HG03159 (cell line): ENCODE data around the gene SMIM29.
A peak's percentile ranks its signal among the peaks of the same experiment; 100 is the strongest.

Experiments
- ATAC-seq: cut with Tn5 transposase; IDR thresholded peaks from one replicate; pipeline ENCODE4 v1.9.1; 2021; ENCODE audit warnings: mild to moderate bottlenecking, moderate library complexity; ENCODE audit not compliant: unreplicated experiment

Gene SMIM29

GRCh38 chr6:34227761-34228421 lies 20.9 kb downstream of the SMIM29 start:
- ATAC-seq = no peak

GRCh38 chr6:34226731-34227586 lies 21.8 kb downstream of the SMIM29 start:
- no peak for ATAC-seq

GRCh38 chr6:34226066-34226465 lies 22.7 kb downstream of the SMIM29 start:
- ATAC-seq = no peak

GRCh38 chr6:34225551-34225950 lies 23.3 kb downstream of the SMIM29 start:
- ATAC-seq = no peak

- peak; percentile 84 for ATAC-seq
These were observed 24.6 kb downstream of the SMIM29 start for GRCh38 chr6:34223956-34224940.

- ATAC-seq = no peak
These were observed 25.3 kb downstream of the SMIM29 start for GRCh38 chr6:34223381-34223955.

- no peak for ATAC-seq
These were observed 30.1 kb downstream of the SMIM29 start for GRCh38 chr6:34218691-34219090.

- ATAC-seq = no peak
These were observed 35.0 kb downstream of the SMIM29 start for GRCh38 chr6:34213772-34214171.

- no peak for ATAC-seq
These were observed 40.9 kb downstream of the SMIM29 start for GRCh38 chr6:34207695-34208443.

GRCh38 chr6:34206726-34207125 lies 42.1 kb downstream of the SMIM29 start:
- ATAC-seq = no peak

GRCh38 chr6:34205916-34206315 lies 42.9 kb downstream of the SMIM29 start:
- no peak for ATAC-seq

- no peak for ATAC-seq
These were observed 43.3 kb downstream of the SMIM29 start for GRCh38 chr6:34205466-34205865.

GRCh38 chr6:34204693-34205092 lies 44.1 kb downstream of the SMIM29 start:
- no peak for ATAC-seq

GRCh38 chr6:34202329-34203201 lies 46.2 kb downstream of the SMIM29 start:
- no peak for ATAC-seq

GRCh38 chr6:34201455-34202107 lies 47.2 kb downstream of the SMIM29 start:
- ATAC-seq = no peak

- no peak for ATAC-seq
These were observed 48.4 kb downstream of the SMIM29 start for GRCh38 chr6:34200340-34200971.

GRCh38 chr6:34196833-34197195 lies 52.0 kb downstream of the SMIM29 start:
- no peak for ATAC-seq
